GM23338 (cell line): Measurements from ENCODE around the gene PDE4D. TPM values are rescaled to one million over a fixed set of nuclear protein-coding genes. Genes with fewer than 3 reads are reported as not detected.

Experiments
- ATAC-seq: fragments of 200-7000 bp; cut with Tn5 transposase; 3 replicates; pipeline ENCODE4 v1.9.1; 2020
- DNase-seq: peaks from one replicate; pipeline ENCODE4 v3.0.0-alpha.2; 2015; ENCODE audit warnings: low spot score
- H2AFZ ChIP-seq: fragments of 200-600 bp; sonication (generic); 2 replicates; pipeline ENCODE4 v1.8.0; 2016; ENCODE audit warnings: antibody characterized with exemption, mild to moderate bottlenecking, moderate library complexity
- H3F3A ChIP-seq: fragments of 200-600 bp; sonication (generic); replicated peaks from 2 replicates; pipeline ENCODE4 v1.8.0; 2017; ENCODE audit warnings: antibody characterized with exemption, mixed run types, low read depth
- H3K27ac ChIP-seq: fragments of 200-600 bp; sonication (generic); 2 replicates; pipeline ENCODE4 v1.6.1; 2016; ENCODE audit warnings: low read depth
- H3K27me3 ChIP-seq: fragments of 200-600 bp; sonication (generic); 2 replicates; pipeline ENCODE4 v1.8.0; 2016; ENCODE audit warnings: mild to moderate bottlenecking, mixed run types, moderate library complexity; ENCODE audit not compliant: insufficient read depth
- H3K36me3 ChIP-seq: fragments of 200-600 bp; sonication (generic); 2 replicates; pipeline ENCODE4 v1.8.0; 2016; ENCODE audit warnings: mild to moderate bottlenecking; ENCODE audit not compliant: insufficient read depth
- H3K4me1 ChIP-seq: fragments of 200-600 bp; sonication (generic); 2 replicates; pipeline ENCODE4 v1.8.0; 2016; ENCODE audit warnings: mild to moderate bottlenecking, moderate library complexity; ENCODE audit not compliant: insufficient read depth
- H3K4me2 ChIP-seq: fragments of 200-600 bp; sonication (generic); 2 replicates; pipeline ENCODE4 v1.7.1; 2017; ENCODE audit warnings: mixed run types
- H3K4me3 ChIP-seq: fragments of 200-600 bp; sonication (generic); 2 replicates; pipeline ENCODE4 v1.6.1; 2016; ENCODE audit warnings: mixed run types
- H3K79me2 ChIP-seq: fragments of 200-600 bp; sonication (generic); replicated peaks from 2 replicates; pipeline ENCODE4 v1.8.0; 2017; ENCODE audit warnings: mild to moderate bottlenecking; ENCODE audit not compliant: insufficient read depth
- H3K9me2 ChIP-seq: fragments of 200-600 bp; sonication (generic); 2 replicates; pipeline ENCODE4 v1.8.0; 2017; ENCODE audit not compliant: insufficient read depth
- H4K20me1 ChIP-seq: fragments of 200-600 bp; sonication (generic); replicated peaks from 2 replicates; pipeline ENCODE4 v1.8.0; 2017; ENCODE audit warnings: mild to moderate bottlenecking; ENCODE audit not compliant: insufficient read depth
- H3K27ac Mint-ChIP-seq: 2 replicates; pipeline ENCODE4 v1.8.0; 2020; ENCODE audit warnings: inconsistent platforms, mild to moderate bottlenecking, moderate library complexity, mixed read lengths
- H3K27me3 Mint-ChIP-seq: 3 replicates; pipeline ENCODE4 v1.8.0; 2022; ENCODE audit warnings: low read depth, mild to moderate bottlenecking, moderate library complexity, mixed read lengths, inconsistent platforms; ENCODE audit not compliant: insufficient read depth, poor library complexity
- H3K36me3 Mint-ChIP-seq: 3 replicates; pipeline ENCODE4 v1.8.0; 2021; ENCODE audit warnings: low read depth, mild to moderate bottlenecking, inconsistent platforms, moderate library complexity, mixed read lengths
- H3K4me1 Mint-ChIP-seq: 3 replicates; pipeline ENCODE4 v1.8.0; 2020; ENCODE audit warnings: mild to moderate bottlenecking, inconsistent platforms, mixed read lengths
- H3K4me3 Mint-ChIP-seq: 3 replicates; pipeline ENCODE4 v1.8.0; 2021; ENCODE audit warnings: moderate library complexity, mild to moderate bottlenecking, inconsistent platforms, mixed read lengths
- H3K9me3 Mint-ChIP-seq: 3 replicates; pipeline ENCODE4 v1.8.0; 2020; ENCODE audit warnings: moderate library complexity, mild to moderate bottlenecking, inconsistent platforms, mixed read lengths
- CREB1 ChIP-seq: fragments of 250-450 bp; sonication (Bioruptor Pico); IDR thresholded peaks from 2 replicates; pipeline ENCODE4 v1.5.0; 2020; ENCODE audit warnings: low read depth, mild to moderate bottlenecking, moderate library complexity
- CTCF ChIP-seq, 2 experiments: fragments of 200-600 bp in 1 of 2; sonication (generic) in 1 of 2; conservative IDR thresholded peaks; 2 replicates each; pipeline versions ENCODE4 v1.5.1 to v1.6.1; 2016 to 2017; ENCODE audit warnings: antibody characterized with exemption in 2 of 2, low read depth in 2 of 2, mild to moderate bottlenecking in 2 of 2, moderate library complexity in 1 of 2
- ETS1 ChIP-seq: IDR thresholded peaks from 2 replicates; pipeline ENCODE4 v1.6.1; 2016; ENCODE audit warnings: antibody characterized with exemption
- EZH2 ChIP-seq: fragments of 200-600 bp; sonication (generic); IDR thresholded peaks from one replicate; pipeline ENCODE4 v1.8.0; 2017; ENCODE audit warnings: antibody characterized with exemption, mild to moderate bottlenecking, low read depth; ENCODE audit not compliant: unreplicated experiment
- EZH2phosphoT487 ChIP-seq: fragments of 200-600 bp; sonication (generic); IDR thresholded peaks from one replicate; pipeline ENCODE4 v1.8.1; 2018; ENCODE audit warnings: antibody characterized with exemption; ENCODE audit not compliant: unreplicated experiment
- JUNB ChIP-seq: IDR thresholded peaks from one replicate; pipeline ENCODE4 v1.6.1; 2016; ENCODE audit warnings: antibody characterized with exemption; ENCODE audit not compliant: unreplicated experiment
- NANOG ChIP-seq: IDR thresholded peaks from 2 replicates; pipeline ENCODE4 v1.6.1; 2016; ENCODE audit warnings: antibody characterized with exemption, borderline replicate concordance
- POLR2AphosphoS5 ChIP-seq: IDR thresholded peaks from 2 replicates; pipeline ENCODE4 v1.6.1; 2016; ENCODE audit warnings: antibody characterized with exemption, low read depth
- REST ChIP-seq: IDR thresholded peaks from one replicate; pipeline ENCODE4 v1.6.1; 2018; ENCODE audit warnings: antibody characterized with exemption; ENCODE audit not compliant: unreplicated experiment
- STAT1 ChIP-seq: IDR thresholded peaks from one replicate; pipeline ENCODE4 v1.6.1; 2016; ENCODE audit warnings: antibody characterized with exemption; ENCODE audit not compliant: unreplicated experiment
- ZNF114 ChIP-seq: fragments of 250-450 bp; sonication (Bioruptor Pico); IDR thresholded peaks from 2 replicates; pipeline ENCODE4 v1.5.0; 2020; ENCODE audit warnings: mild to moderate bottlenecking, moderate library complexity
- ZNF331 ChIP-seq: fragments of 250-450 bp; sonication (Bioruptor Pico); IDR thresholded peaks from 2 replicates; pipeline ENCODE4 v1.5.0; 2020; ENCODE audit warnings: low read depth, mild to moderate bottlenecking, moderate library complexity
- ZNF462 ChIP-seq: fragments of 250-450 bp; sonication (Bioruptor Pico); IDR thresholded peaks from 2 replicates; pipeline ENCODE4 v1.5.0; 2020; ENCODE audit warnings: mild to moderate bottlenecking, moderate library complexity
- polyA plus RNA-seq: library from polyadenylated mRNA; unstranded; fragments of >200 nt; fragmentation: Nextera tagmentation; extraction: Ambion mirVana; gene quantifications from 2 replicates; pipeline ENCODE4 v1.2.1, GENCODE V29; 2016
- total RNA-seq: library from RNA; depleted of rRNA; stranded (reverse); fragments of >200 nt; shearing (Covaris generic); gene quantifications from 2 replicates; pipeline ENCODE4 v1.2.3, GENCODE V29; 2014

PDE4D gene
- total and polyA plus RNA-seq, 2 experiments from 2014 or later = 2.1 to 4.7 TPM

GRCh38 chr5:58944221-58944620, 949.3 kb downstream of the PDE4D start:
- Histone ChIP-seq H3K27ac (no peak overlapping the region), H3K79me2 (no peaks in the 10 kb centered on the region), H3K27me3 (no peaks in the 10 kb centered on the region), H3K36me3 (peaks cover 6% of the 10 kb centered on the region; the same call in 1 of the 2 replicates), H3K9me2 (no peaks in the 10 kb centered on the region; the same call in none of the 2 replicates), H4K20me1 (no peaks in the 10 kb centered on the region), H2AFZ (no peak overlapping the region), H3K4me1 (no peaks in the 10 kb centered on the region), H3K4me2 (no peak overlapping the region), H3F3A (no peaks in the 10 kb centered on the region), H3K4me3 (no peak overlapping the region)
- H3K4me1 Mint-ChIP-seq = peaks cover 4% of the 10 kb centered on the region; the same call in 2 of the 3 replicates
- DNase-seq = no peak
- peaks cover 6% of the 10 kb centered on the region for H3K27me3 Mint-ChIP-seq
- H3K4me3 Mint-ChIP-seq = no peak overlapping the region
- peaks cover 5% of the 10 kb centered on the region for H3K9me3 Mint-ChIP-seq
- H3K36me3 Mint-ChIP-seq = peaks cover 5% of the 10 kb centered on the region; the same call in 1 of the 3 replicates
- no peak for TF ChIP-seq ZNF331
- no peak for TF ChIP-seq STAT1
- no peak for TF ChIP-seq ZNF462 (CRISPR knock-in tag)
- TF ChIP-seq POLR2AphosphoS5 = no peak
- no peak for TF ChIP-seq NANOG
- no peak for TF ChIP-seq CREB1 (CRISPR knock-in tag)
- TF ChIP-seq JUNB = no peak
- TF ChIP-seq ETS1 = no peak
- no peak for TF ChIP-seq REST
- TF ChIP-seq CTCF (conservative IDR thresholded peaks at IDR 0.05; ENCODE audit: low read depth in 2 of 2) = no peak
- TF ChIP-seq ZNF114 (CRISPR knock-in tag) = no peak
- no peak for TF ChIP-seq EZH2
- TF ChIP-seq EZH2phosphoT487 = no peak
- no peak overlapping the region for H3K27ac Mint-ChIP-seq
- ATAC-seq = no peak
